ENCODE data around the gene SYNGR3.

DNA sequence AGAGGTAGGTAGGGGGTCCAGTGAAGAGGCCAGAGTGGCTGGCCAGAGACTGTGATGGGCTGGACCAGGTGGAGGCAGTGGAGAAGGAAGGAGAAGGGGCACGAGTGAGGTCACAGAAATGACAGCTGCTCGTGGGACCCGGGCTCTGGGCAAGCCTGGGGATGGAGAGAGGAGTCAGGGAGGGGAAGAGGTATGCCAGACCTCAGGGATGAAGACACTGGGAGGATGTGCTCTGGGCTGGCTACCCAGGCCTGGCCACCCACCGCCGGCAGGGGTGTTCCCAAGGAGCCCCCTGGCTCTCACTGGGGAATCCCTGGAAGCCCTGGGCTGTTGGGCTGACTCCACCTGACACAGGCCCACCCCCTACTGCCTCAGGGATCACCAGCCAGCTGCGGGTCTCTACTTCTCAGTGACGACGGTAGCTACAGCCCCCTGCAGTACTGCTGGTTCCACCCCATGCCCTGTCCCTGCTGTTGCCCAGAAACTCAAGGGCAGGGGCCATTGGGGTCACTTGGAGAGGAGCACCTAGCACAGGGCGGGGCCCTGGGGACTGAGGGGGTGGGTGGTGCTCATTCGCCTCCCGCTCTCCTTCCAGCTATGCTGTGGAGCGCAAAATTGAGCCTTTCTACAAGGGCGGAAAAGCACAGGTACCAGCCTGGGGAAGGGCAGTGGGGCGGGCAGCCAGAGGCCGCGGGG, 16.2 kb upstream of the SYNGR3 start:
- no peak for TF ChIP-seq POLR2AphosphoS5 (IDR thresholded peaks at IDR 0.05; ENCODE audit: low read depth, low read length)
- no peak for TF ChIP-seq FOXP2 (optimal IDR thresholded peaks at IDR 0.05; ENCODE audit: borderline replicate concordance, extremely low read depth, extremely low read length, insufficient read depth)
- TF ChIP-seq, protein P1, sequence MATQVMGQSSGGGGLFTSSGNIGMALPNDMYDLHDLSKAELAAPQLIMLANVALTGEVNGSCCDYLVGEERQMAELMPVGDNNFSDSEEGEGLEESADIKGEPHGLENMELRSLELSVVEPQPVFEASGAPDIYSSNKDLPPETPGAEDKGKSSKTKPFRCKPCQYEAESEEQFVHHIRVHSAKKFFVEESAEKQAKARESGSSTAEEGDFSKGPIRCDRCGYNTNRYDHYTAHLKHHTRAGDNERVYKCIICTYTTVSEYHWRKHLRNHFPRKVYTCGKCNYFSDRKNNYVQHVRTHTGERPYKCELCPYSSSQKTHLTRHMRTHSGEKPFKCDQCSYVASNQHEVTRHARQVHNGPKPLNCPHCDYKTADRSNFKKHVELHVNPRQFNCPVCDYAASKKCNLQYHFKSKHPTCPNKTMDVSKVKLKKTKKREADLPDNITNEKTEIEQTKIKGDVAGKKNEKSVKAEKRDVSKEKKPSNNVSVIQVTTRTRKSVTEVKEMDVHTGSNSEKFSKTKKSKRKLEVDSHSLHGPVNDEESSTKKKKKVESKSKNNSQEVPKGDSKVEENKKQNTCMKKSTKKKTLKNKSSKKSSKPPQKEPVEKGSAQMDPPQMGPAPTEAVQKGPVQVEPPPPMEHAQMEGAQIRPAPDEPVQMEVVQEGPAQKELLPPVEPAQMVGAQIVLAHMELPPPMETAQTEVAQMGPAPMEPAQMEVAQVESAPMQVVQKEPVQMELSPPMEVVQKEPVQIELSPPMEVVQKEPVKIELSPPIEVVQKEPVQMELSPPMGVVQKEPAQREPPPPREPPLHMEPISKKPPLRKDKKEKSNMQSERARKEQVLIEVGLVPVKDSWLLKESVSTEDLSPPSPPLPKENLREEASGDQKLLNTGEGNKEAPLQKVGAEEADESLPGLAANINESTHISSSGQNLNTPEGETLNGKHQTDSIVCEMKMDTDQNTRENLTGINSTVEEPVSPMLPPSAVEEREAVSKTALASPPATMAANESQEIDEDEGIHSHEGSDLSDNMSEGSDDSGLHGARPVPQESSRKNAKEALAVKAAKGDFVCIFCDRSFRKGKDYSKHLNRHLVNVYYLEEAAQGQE (IDR thresholded peaks at IDR 0.05; ENCODE audit: insufficient read depth in 1 of 2, low read depth in 2 of 2, low read length in 2 of 2): no peak
- TF ChIP-seq SIN3A (IDR thresholded peaks at IDR 0.05; ENCODE audit: borderline replicate concordance, insufficient read depth, low read length): no peak
- no peak for TF ChIP-seq TAF1 (IDR thresholded peaks at IDR 0.05; ENCODE audit: borderline replicate concordance, insufficient read depth, low read length)

Data from PFSK-1 (cell line).